Thyroid gland (tissue), 4 donors: ENCODE data around the gene FAM53B. TPM values are rescaled to one million over a fixed set of nuclear protein-coding genes. Genes with fewer than 3 reads are reported as not detected.

Experiments used
- DNase-seq, 2 donors: peaks; one replicate each; pipeline ENCODE4 v3.0.0-alpha.2; 2019
- H3K27ac ChIP-seq, 3 donors: fragments of 200-600 bp; sonication (generic); 1 replicate in 2 of 3; 2 replicates in 1 of 3; pipeline ENCODE4 v1.5.1; 2016 to 2019; ENCODE audit warnings: mild to moderate bottlenecking in 1 of 3, moderate library complexity in 1 of 3
- H3K27me3 ChIP-seq: fragments of 200-600 bp; sonication (generic); one replicate; pipeline ENCODE4 v1.5.1; 2019
- H3K36me3 ChIP-seq, 2 donors: fragments of 200-600 bp; sonication (generic); one replicate each; pipeline ENCODE4 v1.5.1; 2016 to 2019
- H3K4me1 ChIP-seq, 2 donors: fragments of 200-600 bp; sonication (generic); one replicate each; pipeline ENCODE4 v1.5.1; 2017 to 2019
- H3K4me3 ChIP-seq, 3 donors: fragments of 200-600 bp; sonication (generic); replicated peaks in 1 of 3; 1 replicate in 2 of 3; 2 replicates in 1 of 3; pipeline ENCODE4 v1.5.1; 2016; ENCODE audit warnings: mild to moderate bottlenecking in 1 of 3
- H3K9me3 ChIP-seq: fragments of 200-600 bp; sonication (generic); one replicate; pipeline ENCODE4 v1.5.1; 2017
- CTCF ChIP-seq, 6 experiments: fragments of 200-600 bp in 3 of 6; fragments of 450-650 bp in 3 of 6; sonication (generic) in 3 of 6; IDR thresholded peaks; one replicate each; pipeline ENCODE4 v1.5.1; 2016 to 2019; ENCODE audit warnings: antibody characterized with exemption in 6 of 6, mild to moderate bottlenecking in 2 of 6, inconsistent platforms in 1 of 6, moderate library complexity in 1 of 6
- POLR2A ChIP-seq, 2 donors: fragments of 450-650 bp; IDR thresholded peaks; one replicate each; pipeline ENCODE4 v1.6.1; 2017; ENCODE audit warnings: antibody characterized with exemption in 2 of 2, mild to moderate bottlenecking in 2 of 2, moderate library complexity in 1 of 2
- WGBS, 2 donors: methylation state at CpG; one replicate each; pipeline ENCODE4 v1.1.5; 2017; 5-methylcytosine and 5-hydroxymethylcytosine counted together
- intact Hi-C: fragments of 100-400 bp; cut with DNase I; formaldehyde crosslinking; loops from one replicate; pipeline ENCODE4 v1.15.1; 2023
- total RNA-seq, 4 donors: library from RNA; depleted of rRNA; stranded (reverse); fragments of >200 nt; gene quantifications; one replicate each; pipeline ENCODE4 v1.2.3, GENCODE V29; 2016

The FAM53B gene
- total RNA-seq, 4 donors from 2014 or later = 37.6 to 96.3 (median 80.4) TPM

- 92 to 94% methylated on average over 22 to 24 of the region's 29 CpGs for WGBS, 2 donors
- intact Hi-C loops = no loop called here
- no peak overlapping the region for H3K27ac ChIP-seq
Measured at GRCh38 chr10:124601431-124602120, 142.6 kb downstream of the FAM53B start.

GRCh38 chr10:124601016-124601415 is 143.2 kb downstream of the FAM53B start:
- H3K9me3 ChIP-seq = no peaks in the 10 kb centered on the region
- H3K36me3 ChIP-seq = no peaks in the 10 kb centered on the region
- DNase-seq = no peak
- H3K27me3 ChIP-seq = no peaks in the 10 kb centered on the region
- H3K4me1 ChIP-seq = peaks cover 17 to 33% of the 10 kb centered on the region in 2 donors
- intact Hi-C loops = no loop called here
- WGBS, 2 donors = 94 to 95% methylated on average over 12 of the region's 12 CpGs
- no peak overlapping the region for H3K4me3 ChIP-seq
- TF ChIP-seq POLR2A (IDR thresholded peaks at IDR 0.05) (no peak), CTCF (IDR thresholded peaks at IDR 0.05) (no peak)
- no peak overlapping the region for H3K27ac ChIP-seq

More at GRCh38 chr10:124601431-124602120, 142.6 kb downstream of the FAM53B start:
- peak in 1 of 2 donors; percentile 1 for DNase-seq
- Histone ChIP-seq H3K9me3 (no peaks in the 10 kb centered on the region), H3K36me3 (no peaks in the 10 kb centered on the region), H3K27me3 (no peaks in the 10 kb centered on the region), H3K4me1 (peaks cover 17 to 33% of the 10 kb centered on the region in 2 donors), H3K4me3 (no peak overlapping the region)
- TF ChIP-seq POLR2A (IDR thresholded peaks at IDR 0.05) (no peak), CTCF (IDR thresholded peaks at IDR 0.05) (no peak)

GRCh38 chr10:124600051-124600880 is 143.9 kb downstream of the FAM53B start:
- H3K4me3 ChIP-seq = no peak overlapping the region
- no peak overlapping the region for H3K27ac ChIP-seq
- H3K36me3 ChIP-seq = no peaks in the 10 kb centered on the region
- 91 to 97% methylated on average over 14 of the region's 18 CpGs for WGBS, 2 donors
- peak in 1 of 2 donors; percentile 0 for DNase-seq
- no peaks in the 10 kb centered on the region for H3K27me3 ChIP-seq
- intact Hi-C loops = no loop called here
- H3K9me3 ChIP-seq = no peaks in the 10 kb centered on the region
- TF ChIP-seq CTCF (IDR thresholded peaks at IDR 0.05) (no peak), POLR2A (IDR thresholded peaks at IDR 0.05) (no peak)
- H3K4me1 ChIP-seq = peaks cover 17 to 30% of the 10 kb centered on the region in 2 donors

DNA sequence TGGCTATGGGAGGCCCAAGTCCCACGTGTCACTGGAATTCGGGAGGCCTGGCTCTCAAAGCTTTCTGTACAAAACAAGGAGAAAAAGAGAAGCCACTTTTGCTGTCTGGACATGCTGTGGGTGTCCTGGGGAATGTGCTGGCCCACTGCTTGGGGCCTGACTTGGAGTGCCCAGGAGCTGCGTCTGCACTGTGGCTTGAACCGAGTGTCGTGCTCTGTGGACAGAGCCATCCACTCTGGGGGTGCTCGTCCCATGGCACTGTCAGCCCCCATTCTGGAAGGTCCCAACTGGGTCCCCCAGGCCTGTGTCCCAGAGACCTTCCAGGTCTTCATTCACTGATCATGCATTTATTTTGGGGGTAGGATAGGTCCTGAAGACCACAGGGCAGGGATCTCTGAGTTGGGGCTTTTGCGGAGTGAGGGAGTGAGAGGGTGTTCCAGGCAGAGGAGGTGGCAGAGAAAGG is 144.6 kb downstream of the FAM53B start:
- TF ChIP-seq CTCF (IDR thresholded peaks at IDR 0.05) (no peak), POLR2A (IDR thresholded peaks at IDR 0.05) (no peak)
- H3K9me3 ChIP-seq = no peaks in the 10 kb centered on the region
- H3K36me3 ChIP-seq = no peaks in the 10 kb centered on the region
- WGBS, 2 donors = 74 to 83% methylated on average over 6 to 7 of the region's 7 CpGs
- no peak for DNase-seq
- H3K27ac ChIP-seq = no peak overlapping the region
- intact Hi-C loops = no loop called here
- H3K4me3 ChIP-seq = no peak overlapping the region
- H3K27me3 ChIP-seq = no peaks in the 10 kb centered on the region
- peaks cover 17 to 24% of the 10 kb centered on the region in 2 donors for H3K4me1 ChIP-seq
